Aorta (tissue), 5 donors: ENCODE measurements around the gene NFYA. TPM values are rescaled to one million over a fixed set of nuclear protein-coding genes. Genes with fewer than 3 reads are reported as not detected.
"Not testable (repeated sequence)": the region's sequence is repeated elsewhere in the genome, so short reads cannot be mapped to it uniquely, and the experiment has no call there.

Experiments used
- ATAC-seq: fragments of 200-7000 bp; cut with Tn5 transposase; one replicate; pipeline ENCODE4 v1.9.1; 2022; ENCODE audit warnings: moderate library complexity; ENCODE audit not compliant: low FRiP score
- DNase-seq, 2 donors: peaks; one replicate each; pipeline ENCODE4 v3.0.0-alpha.2; 2020
- H3K27ac ChIP-seq, 2 donors: one replicate each; pipeline ENCODE4 v1.5.1; 2013; ENCODE audit warnings: low read length in 2 of 2, mild to moderate bottlenecking in 2 of 2, moderate library complexity in 2 of 2, control low read depth in 1 of 2, inconsistent platforms in 1 of 2, low read depth in 1 of 2
- H3K27me3 ChIP-seq, 2 donors: one replicate each; pipeline ENCODE4 v1.6.1; 2013; ENCODE audit warnings: control low read depth in 1 of 2, low read length in 1 of 2, mild to moderate bottlenecking in 1 of 2, moderate library complexity in 1 of 2; ENCODE audit not compliant: insufficient read depth in 2 of 2, control insufficient read depth in 1 of 2
- H3K36me3 ChIP-seq, 2 donors: one replicate each; pipeline ENCODE4 v1.6.1; 2013; ENCODE audit warnings: control low read depth in 1 of 2, low read length in 1 of 2, mild to moderate bottlenecking in 1 of 2; ENCODE audit not compliant: insufficient read depth in 2 of 2, control insufficient read depth in 1 of 2
- H3K4me1 ChIP-seq, 2 donors: one replicate each; pipeline ENCODE4 v1.6.1; 2013; ENCODE audit warnings: low read length in 2 of 2, control low read depth in 1 of 2, mild to moderate bottlenecking in 1 of 2, moderate library complexity in 1 of 2; ENCODE audit not compliant: insufficient read depth in 2 of 2, control insufficient read depth in 1 of 2
- H3K4me3 ChIP-seq, 2 donors: one replicate each; pipeline ENCODE4 v1.5.1; 2013; ENCODE audit warnings: low read length in 2 of 2, control low read depth in 1 of 2, mild to moderate bottlenecking in 1 of 2
- H3K9me3 ChIP-seq: one replicate; pipeline ENCODE4 v1.6.1; 2013; ENCODE audit warnings: mild to moderate bottlenecking, low read length; ENCODE audit not compliant: control insufficient read depth
- WGBS, 2 donors: extraction: QIAGEN DNeasy Blood & Tissue Kit; methylation state at CpG; one replicate each; pipeline ENCODE4 v1.1.7; 2013; 5-methylcytosine and 5-hydroxymethylcytosine counted together
- intact Hi-C, 2 donors: fragments of 100-400 bp; cut with DNase I; formaldehyde crosslinking; loops; one replicate each; pipeline versions ENCODE4 v1.14.2 to v1.15.0; 2022
- polyA plus RNA-seq, 2 donors: library from polyadenylated mRNA; stranded (reverse); fragments of 200-250 nt; gene quantifications; one replicate each; pipeline ENCODE4 v1.2.3, GENCODE V29; 2013
- total RNA-seq, 2 donors: library from RNA; stranded (reverse); fragmentation: NEBNext Ultra II Directional; extraction: Animal tissue kit (Norgen Biotek cat#: 25700); gene quantifications; one replicate each; pipeline ENCODE4 v1.2.1, GENCODE V29; 2021
- donor health status: healthy with polysubstance abuse.
- donor health status: Bipolar disorder and iron deficiency.
- donor health status: DM: no; HTN: no; CAD: no.
- donor health status: DM: no; HTN: no; CAD: no.
- donor health status: DM: yes; HTN: yes; CAD: no.

The NFYA gene
- total and polyA plus RNA-seq, 4 donors: 5.6 to 18.6 (median 10.0) TPM

DNA sequence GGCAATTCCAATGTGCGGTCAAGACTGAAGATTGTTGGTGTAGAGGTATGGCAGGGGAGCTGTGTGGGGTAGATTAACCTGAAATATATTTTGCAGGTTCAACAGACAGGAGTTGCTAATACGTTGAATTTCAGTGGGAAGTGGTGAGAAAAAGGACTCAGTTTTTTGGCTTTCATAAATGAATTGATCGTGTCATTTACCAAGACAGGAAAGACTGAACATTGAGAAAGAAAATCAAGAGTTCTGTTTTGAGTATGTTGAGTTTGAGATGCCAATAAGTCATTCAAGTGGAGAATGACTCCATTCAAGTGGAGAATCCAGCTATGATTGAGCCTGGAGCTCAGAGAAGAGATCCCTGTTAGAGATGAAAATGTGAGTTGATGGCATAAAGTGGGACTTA, 31.1 kb downstream of the NFYA start:
- Histone ChIP-seq H3K27ac (no peak overlapping the region), H3K27me3 (no peaks in the 10 kb centered on the region), H3K4me3 (no peak overlapping the region), H3K9me3 (no peaks in the 10 kb centered on the region), H3K36me3 (peaks cover 0 to 6% of the 10 kb centered on the region in 2 donors), H3K4me1 (peaks cover 0 to under 1% of the 10 kb centered on the region in 2 donors)
- DNase-seq: no peak
- ATAC-seq: no peak
- intact Hi-C loops: no loop called here
- whole genome bisulfite sequencing, 2 donors: 94 to 98% methylated on average over 3 of the region's 3 CpGs

DNA sequence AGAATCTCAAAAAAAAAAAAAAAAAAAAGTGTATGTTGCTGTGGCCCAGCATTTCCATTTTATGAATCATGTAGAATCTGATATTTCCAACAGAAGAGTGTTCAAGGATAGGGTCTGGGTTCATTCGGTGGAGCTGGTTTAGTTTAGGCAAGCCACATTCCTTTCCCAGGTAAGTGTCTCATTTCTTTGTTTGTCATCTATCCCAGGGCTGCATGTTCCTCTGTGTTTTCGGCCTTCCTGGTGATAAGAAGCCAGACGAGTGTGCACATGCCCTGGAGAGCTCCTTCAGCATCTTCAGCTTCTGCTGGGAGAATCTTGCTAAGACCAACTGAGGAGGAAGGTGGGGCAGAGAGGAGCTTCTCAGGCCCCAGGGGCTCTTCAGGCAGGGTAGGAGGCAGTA, 38.2 kb downstream of the NFYA start:
- 87 to 91% methylated on average over 3 of the region's 3 CpGs for WGBS, 2 donors
- Histone ChIP-seq H3K27ac (no peak overlapping the region), H3K27me3 (no peaks in the 10 kb centered on the region), H3K4me1 (no peaks in the 10 kb centered on the region), H3K36me3 (peaks cover 0 to 3% of the 10 kb centered on the region in 2 donors), H3K4me3 (no peak overlapping the region), H3K9me3 (no peaks in the 10 kb centered on the region)
- intact Hi-C loops: no loop called here
- DNase-seq (no peak), ATAC-seq (no peak)

DNA sequence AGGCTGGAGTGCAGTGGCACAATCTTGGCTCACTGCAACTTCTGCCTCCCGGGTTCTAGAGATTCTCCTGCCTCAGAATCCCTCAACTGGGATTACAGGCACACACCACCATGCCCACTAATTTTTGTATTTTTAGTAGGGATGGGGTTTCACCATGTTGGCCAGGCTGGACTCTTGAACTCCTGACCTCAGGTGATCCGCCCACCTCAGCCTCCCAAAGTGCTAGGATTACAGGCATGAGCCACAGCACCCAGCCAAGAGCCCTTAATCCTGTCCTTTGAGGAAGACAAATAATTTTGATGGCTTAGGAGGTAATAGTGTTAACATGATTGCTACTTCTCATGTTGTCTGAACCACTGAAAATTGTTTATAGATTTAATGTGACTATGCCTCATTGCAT, 42.3 kb downstream of the NFYA start:
- ATAC-seq, H3K9me3 ChIP-seq, H3K4me3 ChIP-seq, H3K27ac ChIP-seq, H3K27me3 ChIP-seq, H3K4me1 ChIP-seq, H3K36me3 ChIP-seq, DNase-seq, intact Hi-C loops: not testable (repeated sequence)
- 91% methylated on average over 2 of the region's 2 CpGs for WGBS, 2 donors

DNA sequence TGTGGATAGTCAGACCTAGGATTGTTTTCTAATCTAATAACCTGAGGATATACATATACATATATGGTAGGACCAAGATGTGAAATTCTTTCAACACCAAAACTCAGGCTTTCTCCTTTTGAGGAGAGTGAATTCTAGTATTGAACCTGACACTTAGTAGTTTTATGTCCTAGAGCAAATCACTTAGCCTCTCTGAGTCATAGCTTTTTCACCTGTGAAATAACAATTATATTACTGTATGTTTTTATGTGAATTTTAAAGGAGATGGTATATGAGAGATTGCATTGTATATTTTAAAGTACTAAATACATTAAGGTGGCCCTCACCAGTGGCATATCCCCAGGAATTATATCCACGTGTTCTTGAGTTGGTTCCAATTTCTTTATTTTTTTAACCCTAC, 46.7 kb downstream of the NFYA start:
- H3K4me1 ChIP-seq: no peaks in the 10 kb centered on the region
- H3K4me3 ChIP-seq: no peak overlapping the region
- peaks cover 3 to 5% of the 10 kb centered on the region in 2 donors for H3K36me3 ChIP-seq
- DNase-seq (no peak), ATAC-seq (no peak)
- no peak overlapping the region for H3K27ac ChIP-seq
- intact Hi-C loops: no loop called here
- WGBS, 2 donors: 55 to 62% methylated on average over 1 of the region's 1 CpG
- H3K9me3 ChIP-seq: no peaks in the 10 kb centered on the region
- no peaks in the 10 kb centered on the region for H3K27me3 ChIP-seq

DNA sequence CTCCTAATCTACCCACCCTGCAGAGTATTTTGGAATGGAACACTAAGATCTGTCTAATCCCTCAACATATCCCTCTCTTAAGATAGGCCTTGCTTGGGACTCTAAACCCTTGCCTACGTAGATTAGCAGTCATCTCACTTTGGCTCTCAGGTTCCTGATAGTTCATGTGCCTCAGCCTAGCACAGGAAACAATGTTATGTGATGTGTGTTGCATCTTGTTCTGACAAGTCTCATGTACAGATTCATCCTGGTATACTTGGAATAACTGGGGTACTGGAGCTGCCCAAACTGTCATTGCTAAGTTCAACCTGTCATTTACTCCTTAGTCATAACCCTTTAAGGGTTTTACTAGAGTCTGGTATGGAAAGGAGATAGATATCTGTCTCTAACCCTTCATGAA, 47.3 kb downstream of the NFYA start:
- H3K36me3 ChIP-seq: peaks cover 3 to 5% of the 10 kb centered on the region in 2 donors
- DNase-seq (no peak), ATAC-seq (no peak)
- intact Hi-C loops: no loop called here
- 94 to 100% methylated on average over 1 of the region's 1 CpG for WGBS, 2 donors
- no peaks in the 10 kb centered on the region for H3K4me1 ChIP-seq
- H3K4me3 ChIP-seq: no peak overlapping the region
- no peaks in the 10 kb centered on the region for H3K9me3 ChIP-seq
- H3K27ac ChIP-seq: no peak overlapping the region
- no peaks in the 10 kb centered on the region for H3K27me3 ChIP-seq

DNA sequence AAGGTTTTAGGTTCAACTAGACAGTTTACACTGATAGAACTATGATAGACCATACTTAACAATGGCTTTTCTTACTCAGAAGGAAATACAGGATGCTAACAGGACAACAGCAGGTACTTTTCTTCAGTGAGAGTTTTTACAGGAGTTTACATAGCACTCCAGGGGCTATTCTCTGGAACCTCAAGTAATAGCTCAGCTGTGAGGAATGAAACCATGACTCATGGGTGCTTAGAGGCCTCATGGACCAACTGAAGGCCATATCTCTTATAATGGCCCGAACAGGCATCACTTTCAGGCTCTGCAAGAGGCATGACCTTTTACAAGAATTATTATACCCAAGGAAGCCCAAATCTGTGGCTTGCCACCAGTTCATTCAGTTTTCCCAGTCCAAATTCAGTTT, 49.6 kb downstream of the NFYA start:
- 93 to 96% methylated on average over 1 of the region's 1 CpG for WGBS, 2 donors
- ATAC-seq (no peak), DNase-seq (no peak)
- no peak overlapping the region for H3K27ac ChIP-seq
- H3K4me1 ChIP-seq: no peaks in the 10 kb centered on the region
- intact Hi-C loops: no loop called here
- no peak overlapping the region for H3K4me3 ChIP-seq
- peaks cover 3 to 5% of the 10 kb centered on the region in 2 donors for H3K36me3 ChIP-seq
- H3K9me3 ChIP-seq: no peaks in the 10 kb centered on the region
- no peaks in the 10 kb centered on the region for H3K27me3 ChIP-seq

DNA sequence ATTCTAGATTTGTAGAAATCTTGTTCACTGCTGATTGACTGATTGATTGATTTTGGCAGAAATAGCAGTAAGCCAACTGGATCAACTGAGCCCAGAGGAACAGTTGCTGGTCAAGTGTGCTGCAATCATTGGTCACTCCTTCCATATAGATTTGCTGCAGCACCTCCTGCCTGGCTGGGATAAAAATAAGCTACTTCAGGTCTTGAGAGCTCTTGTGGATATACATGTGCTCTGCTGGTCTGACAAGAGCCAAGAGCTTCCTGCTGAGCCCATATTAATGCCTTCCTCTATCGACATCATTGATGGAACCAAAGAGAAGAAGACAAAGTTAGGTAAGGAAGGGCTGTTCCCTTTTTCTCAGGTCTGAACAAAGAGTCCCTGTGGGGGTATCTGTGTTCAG, 50.1 kb downstream of the NFYA start:
- DNase-seq (no peak), ATAC-seq (no peak)
- intact Hi-C loops: no loop called here
- no peak overlapping the region for H3K27ac ChIP-seq
- no peaks in the 10 kb centered on the region for H3K4me1 ChIP-seq
- 89 to 95% methylated on average over 1 of the region's 1 CpG for WGBS, 2 donors
- H3K27me3 ChIP-seq: no peaks in the 10 kb centered on the region
- H3K9me3 ChIP-seq: no peaks in the 10 kb centered on the region
- peaks cover 3 to 5% of the 10 kb centered on the region in 2 donors for H3K36me3 ChIP-seq
- no peak overlapping the region for H3K4me3 ChIP-seq

DNA sequence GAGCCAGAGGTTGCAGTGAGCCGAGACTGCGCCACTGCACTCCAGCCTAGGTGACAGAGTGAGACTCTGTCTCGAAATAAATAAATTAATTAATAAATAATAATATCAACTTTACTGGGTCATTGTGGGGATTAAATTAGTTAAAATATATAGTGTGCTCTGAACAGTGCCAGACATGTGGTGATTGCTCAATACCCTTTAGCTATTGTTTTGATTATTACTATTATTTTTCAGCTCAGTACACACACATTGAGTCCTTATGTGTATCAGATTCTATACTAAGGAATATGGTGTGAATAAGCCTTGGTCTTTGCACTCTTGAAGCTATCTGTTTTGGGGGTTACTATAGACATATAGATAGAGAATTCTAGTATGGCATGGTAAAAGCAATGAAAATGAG, 52.5 kb downstream of the NFYA start:
- Histone ChIP-seq H3K27me3 (no peaks in the 10 kb centered on the region), H3K9me3 (no peaks in the 10 kb centered on the region), H3K36me3 (peaks cover 3 to 5% of the 10 kb centered on the region in 2 donors), H3K27ac (no peak overlapping the region), H3K4me1 (no peaks in the 10 kb centered on the region), H3K4me3 (no peak overlapping the region)
- WGBS, 2 donors: 96 to 100% methylated on average over 3 of the region's 3 CpGs
- DNase-seq (no peak), ATAC-seq (no peak)
- intact Hi-C loops: no loop called here

DNA sequence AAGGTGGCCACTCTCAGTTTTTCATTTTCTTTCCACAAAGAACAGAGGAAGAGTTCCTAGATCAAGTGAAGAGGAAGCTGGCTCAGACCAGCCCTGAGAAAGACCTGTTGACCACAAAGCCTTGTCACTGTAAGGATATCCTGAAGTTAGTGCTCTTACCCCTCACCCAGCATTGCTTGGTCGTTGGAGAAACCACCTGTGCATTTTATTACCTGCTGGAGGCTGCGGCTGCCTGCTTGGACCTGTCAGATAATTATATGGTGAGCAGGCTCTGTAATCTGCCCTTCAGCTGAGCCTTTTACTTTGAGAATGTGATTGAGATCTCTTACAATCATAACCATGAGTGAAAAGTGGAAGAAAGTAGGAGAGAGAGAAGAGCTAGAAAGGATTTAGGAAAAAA, 59.5 kb downstream of the NFYA start:
- no peak overlapping the region for H3K4me3 ChIP-seq
- 64 to 68% methylated on average over 2 of the region's 2 CpGs for WGBS, 2 donors
- no peaks in the 10 kb centered on the region for H3K9me3 ChIP-seq
- H3K27me3 ChIP-seq: no peaks in the 10 kb centered on the region
- DNase-seq (no peak), ATAC-seq (no peak)
- peaks cover 2 to 4% of the 10 kb centered on the region in 2 donors for H3K36me3 ChIP-seq
- no peaks in the 10 kb centered on the region for H3K4me1 ChIP-seq
- intact Hi-C loops: no loop called here
- H3K27ac ChIP-seq: no peak overlapping the region
